AG10803 (cell line): ENCODE results near the gene EVL.

ENCODE experiments used
- DNase-seq: peaks from one replicate; pipeline ENCODE4 v3.0.0; 2010; ENCODE audit warnings: low read depth
- H3K4me3 ChIP-seq: 2 replicates; pipeline ENCODE4 v1.5.1; 2011; ENCODE audit warnings: mild to moderate bottlenecking, low read length, control low read depth
- TF ChIP-seq, protein P1 (sequence below): conservative IDR thresholded peaks from 2 replicates; pipeline ENCODE4 v1.5.1; 2011; ENCODE audit warnings: mild to moderate bottlenecking, low read length, control low read depth, inconsistent platforms

The EVL gene

DNA sequence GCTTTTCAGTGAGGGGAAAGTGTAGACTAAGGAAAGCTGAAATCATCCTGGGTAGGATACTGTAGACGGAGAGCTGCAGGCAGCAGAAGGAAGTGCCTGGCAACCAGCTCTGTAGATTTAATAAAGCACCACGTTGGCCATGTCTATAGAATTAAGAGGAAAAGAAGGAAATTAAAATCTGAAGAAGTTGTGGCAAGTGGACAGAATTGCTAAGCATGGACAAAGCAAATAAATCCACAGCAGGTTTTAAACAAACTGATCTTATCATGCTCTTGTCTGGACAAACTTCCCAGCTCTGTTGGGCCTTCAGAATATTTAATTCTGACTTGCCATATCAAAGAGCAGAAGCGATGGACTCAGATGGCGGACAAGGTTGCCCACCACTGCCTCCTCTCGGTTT lies 27.2 kb upstream of the EVL start:
- TF ChIP-seq, protein P1, sequence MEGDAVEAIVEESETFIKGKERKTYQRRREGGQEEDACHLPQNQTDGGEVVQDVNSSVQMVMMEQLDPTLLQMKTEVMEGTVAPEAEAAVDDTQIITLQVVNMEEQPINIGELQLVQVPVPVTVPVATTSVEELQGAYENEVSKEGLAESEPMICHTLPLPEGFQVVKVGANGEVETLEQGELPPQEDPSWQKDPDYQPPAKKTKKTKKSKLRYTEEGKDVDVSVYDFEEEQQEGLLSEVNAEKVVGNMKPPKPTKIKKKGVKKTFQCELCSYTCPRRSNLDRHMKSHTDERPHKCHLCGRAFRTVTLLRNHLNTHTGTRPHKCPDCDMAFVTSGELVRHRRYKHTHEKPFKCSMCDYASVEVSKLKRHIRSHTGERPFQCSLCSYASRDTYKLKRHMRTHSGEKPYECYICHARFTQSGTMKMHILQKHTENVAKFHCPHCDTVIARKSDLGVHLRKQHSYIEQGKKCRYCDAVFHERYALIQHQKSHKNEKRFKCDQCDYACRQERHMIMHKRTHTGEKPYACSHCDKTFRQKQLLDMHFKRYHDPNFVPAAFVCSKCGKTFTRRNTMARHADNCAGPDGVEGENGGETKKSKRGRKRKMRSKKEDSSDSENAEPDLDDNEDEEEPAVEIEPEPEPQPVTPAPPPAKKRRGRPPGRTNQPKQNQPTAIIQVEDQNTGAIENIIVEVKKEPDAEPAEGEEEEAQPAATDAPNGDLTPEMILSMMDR = no peak
- no peak overlapping the region for H3K4me3 ChIP-seq
- DNase-seq = no peak

DNA sequence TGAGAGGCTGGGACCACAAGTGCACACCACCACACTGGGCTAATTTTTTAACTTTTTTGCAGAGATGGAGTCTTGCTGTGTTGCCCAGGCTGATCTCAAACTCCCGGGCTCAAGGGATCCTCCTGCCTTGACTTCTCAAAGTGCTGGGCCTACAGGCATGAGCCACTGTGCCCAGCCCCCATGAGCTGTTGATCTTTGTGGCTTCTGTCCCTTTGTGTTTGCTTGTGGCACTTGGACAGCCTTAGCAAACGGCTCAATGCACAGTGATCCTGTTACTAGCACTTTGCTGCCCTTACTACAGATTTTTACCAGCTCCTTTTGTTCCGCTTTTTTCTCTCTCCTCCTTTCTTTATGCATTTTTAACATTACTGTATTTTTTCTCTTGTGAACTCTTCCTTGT lies 25.3 kb upstream of the EVL start:
- no peak for DNase-seq
- TF ChIP-seq, protein P1 = no peak

DNA sequence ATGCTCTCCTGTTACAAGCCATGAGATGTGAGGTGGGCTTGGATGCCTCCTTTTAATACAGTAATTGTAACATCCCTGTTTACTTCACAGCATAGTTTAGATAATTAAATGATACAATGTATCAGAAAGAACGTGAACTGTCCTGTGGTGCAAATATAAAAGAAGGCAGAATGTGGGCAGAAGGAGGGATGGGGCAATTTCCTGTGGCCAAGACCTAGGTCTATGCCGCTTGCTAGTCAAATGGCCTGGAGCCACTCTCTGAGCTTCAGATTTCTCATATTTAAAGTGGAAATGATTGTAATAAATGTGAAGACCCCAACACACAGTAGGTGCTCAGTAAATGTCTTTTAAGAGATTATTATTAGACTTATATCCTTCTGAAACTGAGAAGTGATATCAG lies 24.0 kb upstream of the EVL start:
- DNase-seq = no peak
- TF ChIP-seq, protein P1 = no peak
- H3K4me3 ChIP-seq = no peak overlapping the region

More for the DNA sequence above, 25.3 kb upstream of the EVL start:
- no peak overlapping the region for H3K4me3 ChIP-seq

DNA sequence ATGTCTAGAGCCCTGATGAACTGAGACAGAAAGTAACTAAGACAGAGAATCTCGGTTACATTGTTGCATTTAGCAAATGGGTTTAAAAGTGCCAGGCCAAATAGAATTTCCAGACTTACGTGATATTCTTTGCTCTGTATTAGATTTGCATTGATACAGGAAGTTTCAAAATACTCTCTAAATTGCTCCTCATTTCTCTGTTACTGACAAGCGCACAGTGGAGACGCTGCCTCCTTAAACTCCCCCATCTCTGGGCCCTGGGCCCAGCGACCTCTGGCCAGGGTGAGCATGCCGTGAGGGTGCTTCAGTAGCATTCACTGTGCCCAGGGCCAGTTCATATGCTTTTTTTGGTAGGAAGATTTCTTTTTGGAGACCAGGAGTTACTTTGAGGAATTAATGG lies 22.9 kb upstream of the EVL start:
- TF ChIP-seq, protein P1 = no peak
- no peak overlapping the region for H3K4me3 ChIP-seq
- DNase-seq = no peak

DNA sequence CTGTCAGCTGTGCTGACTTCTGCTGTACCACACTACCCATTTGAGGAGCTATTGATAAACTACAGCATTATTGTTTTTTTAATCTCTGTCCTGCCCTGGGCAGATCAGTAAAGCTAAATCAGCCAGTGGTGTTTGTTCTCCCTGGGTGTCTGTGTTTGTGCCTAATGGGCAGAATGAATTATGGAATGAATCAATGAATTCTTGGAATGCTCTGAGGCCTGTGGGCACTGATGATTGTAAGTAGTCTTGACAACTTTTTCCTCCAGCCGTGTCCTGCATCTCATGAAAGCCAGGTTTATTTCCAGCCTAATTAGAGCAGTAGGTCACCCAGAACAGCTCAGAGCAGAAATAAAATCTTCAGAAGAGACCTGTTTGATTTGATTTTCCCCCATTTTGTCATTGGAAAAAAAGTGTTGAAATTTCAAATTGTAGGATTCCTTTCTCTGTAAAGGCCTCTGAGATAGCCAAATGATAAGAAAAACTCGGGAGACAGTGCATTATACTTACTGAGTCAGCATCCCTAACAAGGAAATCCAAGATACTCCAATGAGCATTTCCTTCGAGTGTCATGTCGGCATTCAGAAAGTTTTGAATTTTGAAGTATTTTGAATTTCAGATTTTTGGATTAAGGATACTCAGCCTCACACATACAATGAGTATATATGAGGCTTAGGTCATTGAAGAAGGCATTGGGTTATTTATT lies 19.4 kb upstream of the EVL start:
- no peak overlapping the region for H3K4me3 ChIP-seq
- DNase-seq = peak; percentile 64

DNA sequence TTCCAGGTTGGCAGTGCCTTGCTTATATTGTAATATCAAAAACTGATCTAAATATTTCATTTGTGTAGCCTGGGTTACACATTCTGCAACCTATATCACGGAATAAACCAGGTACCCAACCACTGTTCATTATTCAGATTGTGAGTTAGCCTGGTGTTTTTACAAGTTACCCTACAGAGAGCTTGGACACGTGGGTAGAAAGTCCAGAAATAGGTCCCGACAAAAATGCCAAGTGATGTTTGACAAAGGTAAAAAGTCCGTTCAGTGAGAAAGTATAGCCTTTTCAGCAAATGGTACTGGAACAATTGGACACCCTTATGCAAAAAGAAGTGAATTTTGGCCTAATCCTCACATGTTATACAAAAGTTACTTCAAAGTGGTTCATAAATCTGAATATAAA lies 17.6 kb upstream of the EVL start:
- TF ChIP-seq, protein P1 = no peak

More for the DNA sequence above, 19.4 kb upstream of the EVL start:
- TF ChIP-seq, protein P1 = no peak

DNA sequence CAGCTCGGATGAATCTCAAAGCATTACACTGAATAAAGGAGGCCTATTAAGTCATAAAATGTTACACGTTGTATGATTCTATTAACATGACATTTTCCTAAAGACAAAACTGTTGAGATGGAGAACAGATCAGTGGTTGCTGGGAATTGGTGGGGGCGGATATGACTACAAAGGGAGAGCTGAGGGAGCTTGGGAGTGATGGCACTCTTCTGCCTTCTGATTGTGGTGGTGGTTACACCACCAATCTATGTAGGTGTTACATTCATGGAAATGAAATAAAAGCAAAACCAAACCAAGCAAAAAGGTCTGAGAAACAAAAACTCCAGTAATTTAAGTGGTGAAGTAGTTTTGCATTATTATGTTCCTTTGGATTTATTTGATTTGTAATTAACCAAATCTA lies 16.4 kb upstream of the EVL start:
- no peak for DNase-seq
- H3K4me3 ChIP-seq = no peak overlapping the region
- TF ChIP-seq, protein P1 = no peak

More for the DNA sequence above, 17.6 kb upstream of the EVL start:
- DNase-seq = no peak
- no peak overlapping the region for H3K4me3 ChIP-seq
